ENCODE results near the gene PTPRR.

The PTPRR gene

DNA sequence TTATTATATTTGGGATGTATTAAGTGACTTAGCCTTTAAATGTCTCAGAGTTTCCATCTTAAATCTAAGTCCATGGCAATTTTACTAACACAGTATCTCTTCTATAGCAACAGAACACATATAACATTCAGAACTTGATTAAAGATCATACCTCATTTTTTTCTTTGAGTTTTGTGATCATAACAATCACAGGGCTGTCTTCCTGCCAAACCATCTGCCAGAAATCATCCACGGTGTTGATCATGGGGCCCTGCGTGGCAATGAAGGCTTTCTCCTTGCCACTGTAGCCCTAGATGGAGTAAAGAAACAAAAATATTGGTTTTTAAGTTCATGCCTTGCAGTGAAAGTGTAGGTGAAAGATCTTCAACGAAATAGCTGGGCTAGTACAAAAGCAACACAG lies 236.6 kb downstream of the PTPRR start:
- H3K4me3 ChIP-seq (ENCODE audit: insufficient read depth, low read length, poor library complexity, severe bottlenecking) = no peak overlapping the region
- no peaks in the 10 kb centered on the region for H4K20me1 ChIP-seq (ENCODE audit: low read depth, low read length)
- H2AFZ ChIP-seq (ENCODE audit: low read depth, low read length, severe bottlenecking) = no peak overlapping the region
- TF ChIP-seq, protein P1, sequence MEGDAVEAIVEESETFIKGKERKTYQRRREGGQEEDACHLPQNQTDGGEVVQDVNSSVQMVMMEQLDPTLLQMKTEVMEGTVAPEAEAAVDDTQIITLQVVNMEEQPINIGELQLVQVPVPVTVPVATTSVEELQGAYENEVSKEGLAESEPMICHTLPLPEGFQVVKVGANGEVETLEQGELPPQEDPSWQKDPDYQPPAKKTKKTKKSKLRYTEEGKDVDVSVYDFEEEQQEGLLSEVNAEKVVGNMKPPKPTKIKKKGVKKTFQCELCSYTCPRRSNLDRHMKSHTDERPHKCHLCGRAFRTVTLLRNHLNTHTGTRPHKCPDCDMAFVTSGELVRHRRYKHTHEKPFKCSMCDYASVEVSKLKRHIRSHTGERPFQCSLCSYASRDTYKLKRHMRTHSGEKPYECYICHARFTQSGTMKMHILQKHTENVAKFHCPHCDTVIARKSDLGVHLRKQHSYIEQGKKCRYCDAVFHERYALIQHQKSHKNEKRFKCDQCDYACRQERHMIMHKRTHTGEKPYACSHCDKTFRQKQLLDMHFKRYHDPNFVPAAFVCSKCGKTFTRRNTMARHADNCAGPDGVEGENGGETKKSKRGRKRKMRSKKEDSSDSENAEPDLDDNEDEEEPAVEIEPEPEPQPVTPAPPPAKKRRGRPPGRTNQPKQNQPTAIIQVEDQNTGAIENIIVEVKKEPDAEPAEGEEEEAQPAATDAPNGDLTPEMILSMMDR (IDR thresholded peaks at IDR 0.05; ENCODE audit: insufficient read depth, low read length, poor library complexity, severe bottlenecking) = no peak
- TF ChIP-seq EZH2phosphoT487 (conservative IDR thresholded peaks at IDR 0.05; ENCODE audit: low read length) = no peak
- H3F3A ChIP-seq (ENCODE audit: insufficient read depth) = no peaks in the 10 kb centered on the region
- no peaks in the 10 kb centered on the region for H3K36me3 ChIP-seq (ENCODE audit: low read length)
- no peaks in the 10 kb centered on the region for H3K79me2 ChIP-seq (ENCODE audit: insufficient read depth, low read length)
- no peak overlapping the region for H3K9ac ChIP-seq (ENCODE audit: low read length)
- H3K27me3 ChIP-seq (ENCODE audit: low read length) = no peaks in the 10 kb centered on the region
- no peak overlapping the region for H3K27ac ChIP-seq (ENCODE audit: low read depth, low read length)
- H3K4me2 ChIP-seq (ENCODE audit: low read depth, low read length, poor library complexity, severe bottlenecking) = no peak overlapping the region
- H3K9me2 ChIP-seq (replicated peaks; ENCODE audit: insufficient read depth, low read length) = no peaks in the 10 kb centered on the region
- H3K9me3 ChIP-seq (ENCODE audit: insufficient read depth, low read length) = no peaks in the 10 kb centered on the region

DNA sequence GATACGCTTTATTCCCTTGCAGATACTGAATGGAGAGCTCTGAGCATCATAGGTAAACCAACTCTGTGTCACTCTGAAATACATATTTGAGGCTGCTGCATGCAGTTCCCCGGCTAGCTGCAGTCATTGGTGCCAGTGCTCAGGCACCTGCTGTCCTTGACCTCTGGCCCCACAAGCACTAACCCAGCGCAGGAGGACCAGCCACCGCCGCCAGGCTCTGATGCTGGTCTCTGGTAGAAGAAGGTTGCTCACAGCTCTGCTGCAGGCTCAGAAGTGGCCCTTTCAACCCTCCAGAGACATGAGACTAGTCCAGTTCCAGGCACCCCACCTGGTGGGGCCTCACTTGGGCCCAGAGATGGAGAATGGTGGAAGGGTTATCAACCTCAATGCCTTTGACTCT lies 248.8 kb downstream of the PTPRR start:
- H3F3A ChIP-seq (ENCODE audit: insufficient read depth) = no peaks in the 10 kb centered on the region
- no peak overlapping the region for H3K4me3 ChIP-seq (ENCODE audit: insufficient read depth, low read length, poor library complexity, severe bottlenecking)
- 0 out of 2 replicates have a peak, but pooled peaks cover 2% of the 10 kb centered on the region for H3K36me3 ChIP-seq (ENCODE audit: low read length)
- H3K9me2 ChIP-seq (replicated peaks; ENCODE audit: insufficient read depth, low read length) = no peaks in the 10 kb centered on the region; the same call in 1 of the 2 replicates
- H3K79me2 ChIP-seq (ENCODE audit: insufficient read depth, low read length) = no peaks in the 10 kb centered on the region
- no peak for TF ChIP-seq EZH2phosphoT487 (conservative IDR thresholded peaks at IDR 0.05; ENCODE audit: low read length)
- TF ChIP-seq, protein P1 (IDR thresholded peaks at IDR 0.05; ENCODE audit: insufficient read depth, low read length, poor library complexity, severe bottlenecking) = no peak
- H3K27me3 ChIP-seq (ENCODE audit: low read length) = no peaks in the 10 kb centered on the region
- no peaks in the 10 kb centered on the region for H3K9me3 ChIP-seq (ENCODE audit: insufficient read depth, low read length)
- H3K27ac ChIP-seq (ENCODE audit: low read depth, low read length) = no peak overlapping the region
- no peak overlapping the region for H3K9ac ChIP-seq (ENCODE audit: low read length)
- no peaks in the 10 kb centered on the region for H4K20me1 ChIP-seq (ENCODE audit: low read depth, low read length)
- H3K4me2 ChIP-seq (ENCODE audit: low read depth, low read length, poor library complexity, severe bottlenecking) = no peak overlapping the region
- H2AFZ ChIP-seq (ENCODE audit: low read depth, low read length, severe bottlenecking) = no peak overlapping the region

DNA sequence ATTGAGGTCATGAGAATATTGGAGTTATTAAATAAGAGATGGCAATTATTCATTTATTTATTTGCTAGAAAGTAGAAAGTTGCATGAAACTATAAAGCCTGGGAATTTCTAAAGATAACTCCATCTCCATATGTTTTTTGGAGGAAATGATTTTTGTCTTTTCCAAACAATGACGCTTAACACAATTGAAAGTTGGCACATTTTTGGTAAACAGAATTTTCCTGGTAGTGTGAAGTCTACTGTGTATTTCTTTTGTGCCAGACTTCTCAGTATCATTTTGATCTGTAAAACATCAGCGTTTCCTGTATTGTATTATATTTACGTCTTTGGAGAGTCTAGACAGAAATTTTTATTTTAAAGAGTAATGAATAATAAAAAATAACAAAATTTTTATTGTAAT lies 249.6 kb downstream of the PTPRR start:
- Histone ChIP-seq H3K79me2 (ENCODE audit: insufficient read depth, low read length) (no peaks in the 10 kb centered on the region), H3K27ac (ENCODE audit: low read depth, low read length) (no peak overlapping the region), H3K4me2 (ENCODE audit: low read depth, low read length, poor library complexity, severe bottlenecking) (no peak overlapping the region), H3K36me3 (ENCODE audit: low read length) (0 out of 2 replicates have a peak, but pooled peaks cover 2% of the 10 kb centered on the region), H3K4me3 (ENCODE audit: insufficient read depth, low read length, poor library complexity, severe bottlenecking) (no peak overlapping the region), H3F3A (ENCODE audit: insufficient read depth) (no peaks in the 10 kb centered on the region), H3K9me2 (replicated peaks; ENCODE audit: insufficient read depth, low read length) (no peaks in the 10 kb centered on the region; the same call in 1 of the 2 replicates), H3K27me3 (ENCODE audit: low read length) (no peaks in the 10 kb centered on the region), H3K9me3 (ENCODE audit: insufficient read depth, low read length) (no peaks in the 10 kb centered on the region), H4K20me1 (ENCODE audit: low read depth, low read length) (no peaks in the 10 kb centered on the region), H3K9ac (ENCODE audit: low read length) (no peak overlapping the region), H2AFZ (ENCODE audit: low read depth, low read length, severe bottlenecking) (no peak overlapping the region)
- TF ChIP-seq, protein P1 (IDR thresholded peaks at IDR 0.05; ENCODE audit: insufficient read depth, low read length, poor library complexity, severe bottlenecking) = no peak

All from SU-DHL-6 (cell line).